ENCODE results near the gene PDIA6. TPM values are rescaled to one million over a fixed set of nuclear protein-coding genes. Genes with fewer than 3 reads are reported as not detected.

The PDIA6 gene
- total RNA-seq, 4 donors from 2014 or later: 81.3 to 138 (median 90.3) TPM

DNA sequence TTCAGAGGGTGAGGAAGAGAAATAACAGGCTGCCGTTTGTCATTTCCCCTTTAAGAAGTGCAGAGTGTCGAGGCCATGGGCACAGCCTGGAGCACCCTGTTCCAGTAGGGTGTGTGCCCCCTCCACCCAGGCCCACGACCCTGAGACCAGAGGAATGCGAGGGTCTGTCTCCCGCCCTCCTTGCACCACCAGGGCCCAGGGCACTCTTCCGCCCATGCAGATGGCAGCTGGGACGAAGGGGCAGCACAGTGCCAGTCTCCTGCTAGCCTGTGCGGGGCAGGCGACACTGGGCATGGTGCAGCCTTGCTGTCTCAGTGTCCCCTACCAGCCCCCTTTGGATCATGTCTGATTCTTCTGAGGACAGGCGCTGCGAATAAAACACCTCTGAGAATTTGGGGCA lies 15.8 kb upstream of the PDIA6 start:
- no peaks in the 10 kb centered on the region for H3K9me3 ChIP-seq
- TF ChIP-seq POLR2AphosphoS5 (IDR thresholded peaks at IDR 0.05) (no peak), POLR2A (IDR thresholded peaks at IDR 0.05) (no peak), EP300 (IDR thresholded peaks at IDR 0.05) (no peak)
- TF ChIP-seq, protein P1, sequence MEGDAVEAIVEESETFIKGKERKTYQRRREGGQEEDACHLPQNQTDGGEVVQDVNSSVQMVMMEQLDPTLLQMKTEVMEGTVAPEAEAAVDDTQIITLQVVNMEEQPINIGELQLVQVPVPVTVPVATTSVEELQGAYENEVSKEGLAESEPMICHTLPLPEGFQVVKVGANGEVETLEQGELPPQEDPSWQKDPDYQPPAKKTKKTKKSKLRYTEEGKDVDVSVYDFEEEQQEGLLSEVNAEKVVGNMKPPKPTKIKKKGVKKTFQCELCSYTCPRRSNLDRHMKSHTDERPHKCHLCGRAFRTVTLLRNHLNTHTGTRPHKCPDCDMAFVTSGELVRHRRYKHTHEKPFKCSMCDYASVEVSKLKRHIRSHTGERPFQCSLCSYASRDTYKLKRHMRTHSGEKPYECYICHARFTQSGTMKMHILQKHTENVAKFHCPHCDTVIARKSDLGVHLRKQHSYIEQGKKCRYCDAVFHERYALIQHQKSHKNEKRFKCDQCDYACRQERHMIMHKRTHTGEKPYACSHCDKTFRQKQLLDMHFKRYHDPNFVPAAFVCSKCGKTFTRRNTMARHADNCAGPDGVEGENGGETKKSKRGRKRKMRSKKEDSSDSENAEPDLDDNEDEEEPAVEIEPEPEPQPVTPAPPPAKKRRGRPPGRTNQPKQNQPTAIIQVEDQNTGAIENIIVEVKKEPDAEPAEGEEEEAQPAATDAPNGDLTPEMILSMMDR (IDR thresholded peaks at IDR 0.05): no peak
- no peaks in the 10 kb centered on the region for H3K36me3 ChIP-seq
- peaks cover 73% of the 10 kb centered on the region for H3K27me3 ChIP-seq
- no peak overlapping the region for H3K4me3 ChIP-seq
- ATAC-seq: no peak
- H3K27ac ChIP-seq: no peak overlapping the region
- H3K4me1 ChIP-seq: peaks cover 0 to 9% (median 5%) of the 10 kb centered on the region in 3 donors
- WGBS, 2 donors (ENCODE audit: low coverage in 1 of 2): 75% methylated on average over 2 of the region's 11 CpGs; no CpG with 5 or more reads in 1 of the 2 donors

DNA sequence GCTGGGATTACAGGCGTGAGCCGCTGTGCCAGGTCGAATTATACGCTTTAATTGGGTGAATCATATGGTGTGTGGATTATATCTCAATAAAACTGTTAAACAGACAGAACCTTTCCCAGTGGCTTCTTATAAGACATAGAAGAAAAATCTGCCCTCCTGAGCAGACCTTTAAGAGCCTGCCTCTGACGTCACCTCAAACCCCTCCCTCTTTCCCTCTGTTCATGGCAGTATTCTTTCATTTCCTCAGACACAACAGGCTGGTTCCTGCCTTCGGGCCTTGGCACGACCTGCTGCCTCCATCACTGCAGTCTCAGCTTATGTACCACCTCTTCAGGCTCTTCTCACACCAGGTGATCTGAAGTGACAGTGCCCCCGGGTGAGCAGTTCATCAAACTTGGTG lies 14.0 kb upstream of the PDIA6 start:
- Histone ChIP-seq H3K36me3 (no peaks in the 10 kb centered on the region), H3K4me1 (no peaks in the 10 kb centered on the region), H3K27me3 (peaks cover 58% of the 10 kb centered on the region), H3K27ac (no peak overlapping the region), H3K4me3 (no peak overlapping the region), H3K9me3 (no peaks in the 10 kb centered on the region)
- WGBS, 2 donors (ENCODE audit: low coverage in 1 of 2): 80 to 81% methylated on average over 2 to 8 of the region's 8 CpGs
- ATAC-seq: no peak
- no peak for TF ChIP-seq POLR2AphosphoS5 (IDR thresholded peaks at IDR 0.05)
- no peak for TF ChIP-seq EP300 (IDR thresholded peaks at IDR 0.05)
- no peak for TF ChIP-seq POLR2A (IDR thresholded peaks at IDR 0.05)
- TF ChIP-seq, protein P1 (IDR thresholded peaks at IDR 0.05): no peak

DNA sequence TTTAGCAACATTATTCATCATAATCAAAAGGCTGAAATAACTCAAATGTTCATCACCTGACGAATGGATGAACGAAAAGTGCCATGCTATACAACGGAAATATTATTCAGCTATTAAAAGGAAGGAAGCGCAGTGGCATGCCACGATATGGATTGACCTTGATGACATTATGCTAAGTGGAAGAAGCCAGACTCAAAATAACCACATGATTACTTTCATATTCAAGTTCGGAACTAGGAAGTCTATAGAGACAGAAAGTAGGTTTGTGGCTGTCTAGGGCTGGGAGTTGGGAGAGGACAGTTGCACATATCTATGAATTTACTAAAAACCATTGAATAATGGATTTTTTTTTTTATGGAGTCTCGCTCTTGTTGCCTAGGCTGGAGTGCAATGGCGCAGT lies 13.4 kb upstream of the PDIA6 start:
- peaks cover 58% of the 10 kb centered on the region for H3K27me3 ChIP-seq
- WGBS, 2 donors (ENCODE audit: low coverage in 1 of 2): 70 to 85% methylated on average over 4 to 8 of the region's 8 CpGs
- ATAC-seq: no peak

DNA sequence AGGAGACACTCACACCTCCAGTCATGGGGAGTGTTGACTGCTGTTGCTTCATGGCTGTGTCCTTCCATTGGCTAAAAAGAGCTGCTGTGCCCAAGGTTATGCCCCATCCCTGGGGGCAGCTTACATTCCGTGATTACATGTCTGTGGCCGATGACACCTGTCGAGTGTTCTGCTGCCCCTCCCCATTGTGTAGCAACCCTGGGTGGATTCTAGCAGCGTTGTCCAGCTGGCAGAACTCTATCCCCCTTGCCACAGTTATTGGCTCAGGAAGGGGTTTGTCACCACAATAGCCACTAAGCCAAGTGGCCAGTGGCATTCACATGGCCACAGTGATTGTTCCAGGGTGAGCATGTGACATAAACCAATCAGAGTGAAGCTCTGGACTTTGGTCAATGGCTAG lies 11.6 kb upstream of the PDIA6 start:
- Histone ChIP-seq H3K27me3 (peaks cover 58% of the 10 kb centered on the region), H3K36me3 (no peaks in the 10 kb centered on the region), H3K4me1 (no peaks in the 10 kb centered on the region), H3K4me3 (no peak overlapping the region), H3K27ac (no peak overlapping the region), H3K9me3 (no peaks in the 10 kb centered on the region)
- 96% methylated on average over 4 of the region's 4 CpGs; no CpG with 5 or more reads in 1 of the 2 donors for WGBS, 2 donors (ENCODE audit: low coverage in 1 of 2)
- TF ChIP-seq, protein P1 (IDR thresholded peaks at IDR 0.05): no peak
- TF ChIP-seq POLR2A (IDR thresholded peaks at IDR 0.05) (no peak), EP300 (IDR thresholded peaks at IDR 0.05) (no peak), POLR2AphosphoS5 (IDR thresholded peaks at IDR 0.05) (no peak)
- no peak for ATAC-seq

More for the DNA sequence above, 13.4 kb upstream of the PDIA6 start:
- TF ChIP-seq EP300 (IDR thresholded peaks at IDR 0.05) (no peak), POLR2A (IDR thresholded peaks at IDR 0.05) (no peak), POLR2AphosphoS5 (IDR thresholded peaks at IDR 0.05) (no peak)
- H3K4me3 ChIP-seq: no peak overlapping the region
- H3K9me3 ChIP-seq: no peaks in the 10 kb centered on the region
- no peaks in the 10 kb centered on the region for H3K36me3 ChIP-seq
- no peaks in the 10 kb centered on the region for H3K4me1 ChIP-seq
- H3K27ac ChIP-seq: no peak overlapping the region

DNA sequence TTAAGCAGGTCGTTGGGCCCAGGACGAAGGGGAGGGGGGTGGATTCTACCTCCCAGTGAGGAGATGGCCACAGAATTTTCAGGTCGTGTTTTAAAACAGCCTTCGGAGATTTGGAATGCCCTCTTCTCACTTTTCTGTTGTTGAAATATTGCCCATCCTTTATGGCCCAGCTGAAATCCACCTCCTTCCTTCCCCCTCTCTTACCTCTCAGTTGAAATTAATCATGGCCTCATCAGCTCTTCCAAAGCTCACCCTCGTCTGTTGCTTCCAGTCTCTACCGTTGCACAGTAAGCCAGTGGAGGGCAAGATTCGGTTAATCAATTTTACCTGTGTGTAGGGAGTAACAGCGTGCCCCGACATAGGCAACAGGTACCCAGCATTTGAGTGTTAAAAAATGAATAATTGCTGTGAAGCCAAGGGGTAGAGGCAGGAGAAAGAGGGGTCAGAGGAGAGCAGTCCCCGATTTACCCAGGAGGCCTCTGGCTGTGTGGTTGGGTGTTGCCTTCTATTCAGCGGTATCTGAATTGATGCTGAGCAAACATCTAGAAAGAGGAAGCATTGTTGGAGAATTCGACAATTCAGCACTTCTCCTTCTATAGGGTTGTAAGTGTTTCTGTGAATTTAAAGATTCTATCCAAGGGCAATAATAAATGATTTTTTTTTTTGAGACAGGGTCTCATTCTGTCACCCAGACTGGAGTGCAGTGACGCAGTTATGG lies 8.6 kb upstream of the PDIA6 start:
- H3K27ac ChIP-seq: no peak overlapping the region
- ATAC-seq: no peak
- TF ChIP-seq POLR2A (IDR thresholded peaks at IDR 0.05): no peak
- TF ChIP-seq, protein P1 (IDR thresholded peaks at IDR 0.05): no peak
- no peak for TF ChIP-seq POLR2AphosphoS5 (IDR thresholded peaks at IDR 0.05)
- no peak for TF ChIP-seq EP300 (IDR thresholded peaks at IDR 0.05)
- no peaks in the 10 kb centered on the region for H3K36me3 ChIP-seq
- WGBS, 2 donors (ENCODE audit: low coverage in 1 of 2): 65 to 75% methylated on average over 7 to 8 of the region's 13 CpGs
- no peak overlapping the region for H3K4me3 ChIP-seq
- no peaks in the 10 kb centered on the region for H3K4me1 ChIP-seq
- peaks cover 42% of the 10 kb centered on the region for H3K27me3 ChIP-seq
- H3K9me3 ChIP-seq: no peaks in the 10 kb centered on the region
